Nephron (organoid): ENCODE measurements around the gene DCN.

Source experiments
- H3K27ac Mint-ChIP-seq, 3 experiments: 2 replicates each; pipeline ENCODE4 v1.8.0; 2020; ENCODE audit warnings: mixed read lengths in 3 of 3, mild to moderate bottlenecking in 2 of 3, moderate library complexity in 1 of 3
- H3K27me3 Mint-ChIP-seq: 2 replicates; pipeline ENCODE4 v1.8.0; 2021; ENCODE audit warnings: low read depth, mild to moderate bottlenecking, moderate library complexity, mixed read lengths
- H3K36me3 Mint-ChIP-seq: 2 replicates; pipeline ENCODE4 v1.8.0; 2020; ENCODE audit warnings: low read depth, mixed read lengths
- H3K4me1 Mint-ChIP-seq: 2 replicates; pipeline ENCODE4 v1.8.0; 2020; ENCODE audit warnings: mixed read lengths
- H3K4me3 Mint-ChIP-seq, 3 experiments: 2 replicates each; pipeline ENCODE4 v1.8.0; 2020; ENCODE audit warnings: mild to moderate bottlenecking in 3 of 3, mixed read lengths in 3 of 3, moderate library complexity in 2 of 3
- H3K9me3 Mint-ChIP-seq: 2 replicates; pipeline ENCODE4 v1.8.0; 2020; ENCODE audit warnings: mixed read lengths
- TF ChIP-seq, protein P1 (sequence below), 3 experiments: fragments of 200-600 bp; sonication (generic); IDR thresholded peaks; one replicate each; pipeline ENCODE4 v1.5.0; 2021; ENCODE audit warnings: antibody characterized with exemption in 3 of 3; ENCODE audit not compliant: unreplicated experiment in 3 of 3

Gene DCN

DNA sequence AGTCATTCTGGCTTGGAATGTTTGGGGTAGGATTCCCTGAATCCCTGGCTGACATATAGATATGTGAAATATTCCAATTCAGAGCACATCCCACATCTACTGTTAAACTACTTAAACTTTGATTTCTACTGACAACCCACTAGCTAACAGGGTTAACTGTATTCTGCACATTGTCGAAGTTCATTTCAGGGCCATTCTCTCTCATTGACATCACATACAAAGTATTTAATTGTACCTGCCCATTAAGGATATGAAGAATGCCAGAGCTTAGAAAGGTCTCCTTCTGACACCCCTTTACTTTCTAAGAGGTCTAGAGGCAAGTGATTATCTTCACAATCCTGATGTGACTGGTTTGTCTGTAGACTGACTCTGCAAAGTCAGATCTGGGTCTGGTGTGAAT is 2.8 kb upstream of the DCN start:
- no peaks in the 10 kb centered on the region for H3K36me3 Mint-ChIP-seq
- H3K27ac Mint-ChIP-seq = peak overlapping the region; percentile 2 to 73 (median 63)
- no peaks in the 10 kb centered on the region for H3K27me3 Mint-ChIP-seq
- H3K9me3 Mint-ChIP-seq = no peaks in the 10 kb centered on the region
- H3K4me1 Mint-ChIP-seq = peaks cover 65% of the 10 kb centered on the region
- TF ChIP-seq, protein P1, sequence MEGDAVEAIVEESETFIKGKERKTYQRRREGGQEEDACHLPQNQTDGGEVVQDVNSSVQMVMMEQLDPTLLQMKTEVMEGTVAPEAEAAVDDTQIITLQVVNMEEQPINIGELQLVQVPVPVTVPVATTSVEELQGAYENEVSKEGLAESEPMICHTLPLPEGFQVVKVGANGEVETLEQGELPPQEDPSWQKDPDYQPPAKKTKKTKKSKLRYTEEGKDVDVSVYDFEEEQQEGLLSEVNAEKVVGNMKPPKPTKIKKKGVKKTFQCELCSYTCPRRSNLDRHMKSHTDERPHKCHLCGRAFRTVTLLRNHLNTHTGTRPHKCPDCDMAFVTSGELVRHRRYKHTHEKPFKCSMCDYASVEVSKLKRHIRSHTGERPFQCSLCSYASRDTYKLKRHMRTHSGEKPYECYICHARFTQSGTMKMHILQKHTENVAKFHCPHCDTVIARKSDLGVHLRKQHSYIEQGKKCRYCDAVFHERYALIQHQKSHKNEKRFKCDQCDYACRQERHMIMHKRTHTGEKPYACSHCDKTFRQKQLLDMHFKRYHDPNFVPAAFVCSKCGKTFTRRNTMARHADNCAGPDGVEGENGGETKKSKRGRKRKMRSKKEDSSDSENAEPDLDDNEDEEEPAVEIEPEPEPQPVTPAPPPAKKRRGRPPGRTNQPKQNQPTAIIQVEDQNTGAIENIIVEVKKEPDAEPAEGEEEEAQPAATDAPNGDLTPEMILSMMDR (IDR thresholded peaks at IDR 0.05; ENCODE audit: unreplicated experiment in 3 of 3) = no peak
- peak overlapping the region in 1 of 3 experiments; percentile 12 for H3K4me3 Mint-ChIP-seq

DNA sequence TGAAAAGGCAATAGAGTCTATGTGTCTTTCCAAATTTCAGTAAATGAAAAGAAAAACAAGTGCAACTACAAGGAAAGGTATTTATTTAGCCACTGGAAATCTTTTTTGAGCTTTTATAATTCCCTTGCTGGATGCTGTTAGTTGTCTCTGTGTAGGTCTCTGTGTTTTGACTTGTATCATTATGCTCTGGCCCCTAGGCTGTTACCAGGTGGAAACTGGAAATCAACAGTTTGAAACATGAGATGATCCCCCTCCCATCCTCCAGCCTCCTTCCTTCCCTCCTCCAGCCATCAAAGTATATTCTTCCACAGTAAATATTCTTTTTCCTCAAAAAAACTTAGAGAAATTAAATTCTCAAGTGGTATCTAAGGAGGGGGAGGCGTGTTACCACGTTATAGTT is 934 bp upstream of the DCN start:
- H3K9me3 Mint-ChIP-seq = no peaks in the 10 kb centered on the region
- H3K27me3 Mint-ChIP-seq = no peaks in the 10 kb centered on the region
- H3K27ac Mint-ChIP-seq = no peak overlapping the region
- H3K4me1 Mint-ChIP-seq = peaks cover 49% of the 10 kb centered on the region
- TF ChIP-seq, protein P1 (IDR thresholded peaks at IDR 0.05; ENCODE audit: unreplicated experiment in 3 of 3) = no peak
- no peak overlapping the region for H3K4me3 Mint-ChIP-seq
- no peaks in the 10 kb centered on the region for H3K36me3 Mint-ChIP-seq

GRCh38 chr12:91180582-91181395 is 1.8 kb downstream of the DCN start:
- Mint-ChIP-seq H3K9me3 (no peaks in the 10 kb centered on the region), H3K4me3 (no peak overlapping the region), H3K4me1 (peaks cover 40% of the 10 kb centered on the region), H3K27ac (no peak overlapping the region), H3K36me3 (peaks cover 12% of the 10 kb centered on the region), H3K27me3 (no peaks in the 10 kb centered on the region)
- TF ChIP-seq, protein P1 (IDR thresholded peaks at IDR 0.05; ENCODE audit: unreplicated experiment in 3 of 3) = no peak

DNA sequence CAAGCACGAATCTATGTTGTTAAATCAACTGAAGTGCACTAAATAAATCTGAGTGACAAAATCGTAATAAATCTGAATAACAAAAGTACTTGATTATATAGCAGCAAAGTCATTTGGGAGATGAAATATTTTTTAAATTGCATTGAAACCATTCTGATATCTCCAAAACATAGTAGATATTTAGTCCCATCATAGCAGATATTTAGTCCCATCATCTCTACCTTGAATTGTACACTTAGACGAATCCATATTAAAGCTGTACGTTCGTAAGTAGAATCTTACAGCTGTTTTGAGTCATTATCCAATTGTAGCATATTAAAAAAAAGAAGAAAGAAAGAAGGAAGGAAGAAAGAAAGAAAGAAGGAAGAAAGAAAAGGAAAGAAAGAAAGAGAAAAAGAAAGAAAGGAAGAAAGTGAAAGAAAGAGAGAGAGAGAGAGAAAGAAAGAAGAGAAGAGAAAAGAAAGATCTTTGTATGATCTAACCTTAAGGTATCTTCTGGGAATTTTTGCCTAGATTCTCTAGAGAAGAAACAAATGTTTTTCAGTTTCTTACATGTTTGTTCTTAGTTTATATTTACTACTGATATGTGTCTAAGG is 2.6 kb downstream of the DCN start:
- Mint-ChIP-seq H3K4me1 (peaks cover 37% of the 10 kb centered on the region), H3K9me3 (no peaks in the 10 kb centered on the region), H3K36me3 (peaks cover 15% of the 10 kb centered on the region), H3K4me3 (no peak overlapping the region), H3K27me3 (no peaks in the 10 kb centered on the region), H3K27ac (no peak overlapping the region)
- TF ChIP-seq, protein P1 (IDR thresholded peaks at IDR 0.05; ENCODE audit: unreplicated experiment in 3 of 3) = no peak

DNA sequence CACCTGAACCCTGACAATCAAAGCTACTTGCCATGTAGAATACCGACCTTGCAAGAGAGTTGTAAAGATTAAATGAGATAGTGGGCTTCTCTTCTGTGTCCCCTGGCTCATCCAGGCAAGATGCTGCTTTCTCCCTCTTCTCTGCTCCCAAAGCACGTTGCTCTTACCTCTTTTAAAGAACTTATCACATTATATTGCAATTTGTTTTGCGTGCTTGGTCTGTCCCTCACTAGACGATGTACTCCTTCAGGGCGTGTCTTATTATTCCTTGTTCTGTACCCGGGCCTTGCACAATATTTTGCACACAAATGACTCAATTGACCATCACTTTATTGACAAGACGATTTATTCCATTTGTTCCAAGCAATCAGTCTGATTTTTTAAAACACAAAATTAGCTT is 3.3 kb downstream of the DCN start:
- Mint-ChIP-seq H3K27ac (no peak overlapping the region), H3K4me1 (peaks cover 33% of the 10 kb centered on the region), H3K9me3 (no peaks in the 10 kb centered on the region), H3K4me3 (no peak overlapping the region), H3K27me3 (no peaks in the 10 kb centered on the region), H3K36me3 (peaks cover 15% of the 10 kb centered on the region)
- TF ChIP-seq, protein P1 (IDR thresholded peaks at IDR 0.05; ENCODE audit: unreplicated experiment in 3 of 3) = no peak
